ENCODE measurements around the gene UBE2QL1.

DNA sequence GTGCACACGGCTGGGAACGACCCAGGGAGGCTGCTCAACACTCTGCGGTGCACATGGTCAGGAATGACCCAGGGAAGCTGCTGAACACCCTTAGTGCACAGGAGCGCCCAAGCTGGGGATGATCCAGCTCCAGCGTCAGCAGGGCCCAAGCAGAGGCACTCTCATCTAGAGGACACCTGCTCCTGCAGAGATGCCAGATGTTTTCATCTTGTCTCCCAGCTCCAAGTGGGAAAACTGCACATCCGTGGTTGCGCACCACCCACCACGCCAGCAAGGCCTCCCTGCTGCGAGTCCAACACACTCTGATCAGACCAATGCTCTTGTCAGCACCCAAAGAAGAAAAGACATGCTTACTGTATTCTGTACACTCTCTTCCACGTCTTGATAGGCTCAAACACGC lies 34.1 kb downstream of the UBE2QL1 start:
- TF ChIP-seq CTCF (conservative IDR thresholded peaks at IDR 0.05; ENCODE audit: low read length) (no peak), EZH2phosphoT487 (IDR thresholded peaks at IDR 0.05; ENCODE audit: borderline replicate concordance, low read depth, low read length) (no peak)
